Fibroblast of lung (primary cell): Measurements from ENCODE around the gene PLPP1.

ENCODE experiments used
- CTCF ChIP-seq, 2 donors: IDR thresholded peaks in 1 of 2; conservative IDR thresholded peaks in 1 of 2; 1 replicate in 1 of 2; 2 replicates in 1 of 2; pipeline ENCODE4 v1.5.1; 2011 to 2012; ENCODE audit warnings: low read length in 2 of 2, control low read depth in 1 of 2, inconsistent platforms in 1 of 2, low read depth in 1 of 2, mild to moderate bottlenecking in 1 of 2
- EZH2 ChIP-seq: IDR thresholded peaks from 2 replicates; pipeline ENCODE4 v1.5.1; 2012; ENCODE audit warnings: low read length, control low read depth, mild to moderate bottlenecking; ENCODE audit errors: missing control alignments

GRCh38 chr5:55432549-55432948, 102.2 kb downstream of the PLPP1 start:
- TF ChIP-seq CTCF (conservative IDR thresholded peaks at IDR 0.05 in 1 of 2, IDR thresholded peaks at IDR 0.05 in 1 of 2; ENCODE audit: low read depth in 1 of 2, low read length in 2 of 2) = no peak
- TF ChIP-seq EZH2 = no peak
